22Rv1 (cell line): ENCODE measurements around the gene CTTN.

ENCODE experiments used
- ZFX ChIP-seq: fragments of 450-650 bp; IDR thresholded peaks from 2 replicates; pipeline ENCODE4 v1.6.1; 2017; ENCODE audit warnings: antibody characterized with exemption, borderline replicate concordance
- TF ChIP-seq, protein P1 (sequence below): fragments of 450-650 bp; IDR thresholded peaks from 2 replicates; pipeline ENCODE4 v1.5.1; 2017; ENCODE audit warnings: mild to moderate bottlenecking

DNA sequence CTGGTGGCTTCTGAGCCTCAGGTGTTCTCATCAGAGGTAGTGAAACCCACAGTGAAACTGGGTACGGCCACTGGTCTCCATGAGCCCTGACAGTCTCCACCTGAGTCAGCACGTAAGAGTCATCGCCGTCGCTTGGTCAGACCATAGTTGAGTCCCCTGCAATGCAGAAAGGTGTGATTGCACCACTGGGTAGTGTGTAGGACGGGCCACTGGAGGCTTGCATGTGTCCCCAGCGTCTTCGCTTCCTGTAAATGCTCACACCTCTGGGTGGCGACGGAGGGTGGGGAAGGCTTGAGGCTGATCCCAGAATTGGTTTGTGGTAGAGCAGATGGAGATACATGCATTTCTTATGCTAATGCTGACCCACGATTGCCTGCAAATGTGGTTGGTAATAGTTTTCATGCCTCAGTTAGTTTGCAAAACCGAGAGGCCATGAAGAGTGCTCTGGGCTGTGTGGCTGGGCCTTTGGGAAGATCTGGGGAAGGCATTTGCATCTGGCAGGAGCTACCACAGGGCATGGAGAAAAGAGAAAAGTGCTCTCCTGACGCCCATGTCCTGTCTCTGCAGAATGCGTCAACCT, 26.5 kb downstream of the CTTN start:
- TF ChIP-seq, protein P1, sequence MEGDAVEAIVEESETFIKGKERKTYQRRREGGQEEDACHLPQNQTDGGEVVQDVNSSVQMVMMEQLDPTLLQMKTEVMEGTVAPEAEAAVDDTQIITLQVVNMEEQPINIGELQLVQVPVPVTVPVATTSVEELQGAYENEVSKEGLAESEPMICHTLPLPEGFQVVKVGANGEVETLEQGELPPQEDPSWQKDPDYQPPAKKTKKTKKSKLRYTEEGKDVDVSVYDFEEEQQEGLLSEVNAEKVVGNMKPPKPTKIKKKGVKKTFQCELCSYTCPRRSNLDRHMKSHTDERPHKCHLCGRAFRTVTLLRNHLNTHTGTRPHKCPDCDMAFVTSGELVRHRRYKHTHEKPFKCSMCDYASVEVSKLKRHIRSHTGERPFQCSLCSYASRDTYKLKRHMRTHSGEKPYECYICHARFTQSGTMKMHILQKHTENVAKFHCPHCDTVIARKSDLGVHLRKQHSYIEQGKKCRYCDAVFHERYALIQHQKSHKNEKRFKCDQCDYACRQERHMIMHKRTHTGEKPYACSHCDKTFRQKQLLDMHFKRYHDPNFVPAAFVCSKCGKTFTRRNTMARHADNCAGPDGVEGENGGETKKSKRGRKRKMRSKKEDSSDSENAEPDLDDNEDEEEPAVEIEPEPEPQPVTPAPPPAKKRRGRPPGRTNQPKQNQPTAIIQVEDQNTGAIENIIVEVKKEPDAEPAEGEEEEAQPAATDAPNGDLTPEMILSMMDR, result no peak
- no peak for TF ChIP-seq ZFX
